Stimulated activated CD4-positive, alpha-beta T cell treated with anti-CD3 and anti-CD28 coated beads, TNF-alpha, amount 100 ng/mL, for 24 hours (primary cell): ENCODE data around the gene AUTS2.

Source experiments
- DNase-seq, 3 experiments: peaks; one replicate each; pipeline ENCODE4 v3.0.0-alpha.2; 2020; ENCODE audit warnings: low read depth in 3 of 3

Gene AUTS2

GRCh38 chr7:70410134-70410750, 812.0 kb downstream of the AUTS2 start:
- DNase-seq, result no peak

- DNase-seq, result no peak
Observed at GRCh38 chr7:70414368-70414767, 816.1 kb downstream of the AUTS2 start.

DNA sequence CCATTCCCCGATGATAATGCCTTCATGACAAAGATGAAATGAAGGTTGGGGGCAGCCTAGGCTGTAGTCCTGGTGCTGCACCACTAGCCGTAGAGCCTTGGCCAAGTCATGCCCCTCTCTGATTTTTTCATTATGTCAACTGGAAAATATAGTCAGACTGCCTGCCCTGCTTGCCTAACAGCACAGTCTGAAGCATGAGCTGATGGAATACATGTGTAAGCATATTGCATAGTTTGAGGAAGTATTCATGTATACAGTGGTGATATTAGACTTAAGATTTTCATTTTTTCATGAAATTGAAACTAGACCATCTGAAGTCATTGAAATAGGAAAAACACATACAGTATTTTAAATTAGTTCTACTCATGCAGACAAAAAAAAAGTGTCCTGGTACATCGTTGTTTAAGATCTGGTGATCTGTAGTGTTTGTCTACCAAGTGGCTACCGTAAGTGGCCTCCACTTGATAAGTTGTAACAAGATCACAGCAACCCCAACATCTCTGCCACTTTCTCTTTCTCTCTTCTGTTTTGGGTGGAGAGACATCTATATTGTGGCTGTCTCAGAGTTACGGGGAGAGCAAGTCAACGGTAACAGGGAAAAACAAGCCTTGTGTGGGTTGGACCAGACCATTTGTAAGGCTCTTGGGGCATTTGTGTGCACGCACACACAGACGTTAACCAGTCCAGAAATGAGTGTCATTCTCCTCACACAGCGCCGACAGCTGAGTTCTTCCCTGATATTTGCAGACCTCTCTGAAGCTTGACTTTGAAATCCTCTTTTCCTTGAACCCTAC, 817.1 kb downstream of the AUTS2 start:
- no peak for DNase-seq

DNA sequence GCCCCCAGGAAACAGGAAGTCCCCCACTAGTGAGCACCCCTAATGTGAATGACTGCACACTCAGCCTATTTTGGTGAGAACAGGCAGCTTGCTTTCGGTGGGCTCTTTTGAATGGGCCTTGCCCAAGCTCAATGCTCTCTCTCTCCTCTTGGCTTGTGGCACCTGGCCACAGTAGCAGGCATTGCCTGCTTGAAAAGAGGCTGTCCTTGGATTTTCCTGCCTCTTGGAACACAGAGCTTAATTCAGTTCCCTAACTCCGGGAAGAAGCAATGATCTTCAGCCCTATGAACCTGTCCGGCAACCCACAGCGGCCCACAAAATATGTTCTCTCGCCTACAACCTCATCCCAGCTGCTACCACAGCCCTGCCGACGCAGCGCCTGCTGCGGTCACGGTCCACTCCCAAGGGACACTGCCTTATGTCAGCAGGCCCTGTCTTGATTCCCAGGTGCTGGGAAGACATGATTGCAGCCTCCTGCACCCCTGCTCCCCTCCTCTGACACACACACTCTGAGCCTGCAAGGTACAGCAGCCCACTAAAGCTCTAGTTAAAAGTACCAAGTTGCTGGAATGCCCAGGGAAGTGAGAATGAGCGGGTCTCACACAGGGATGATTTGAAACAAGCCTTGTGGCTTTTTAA, 818.2 kb downstream of the AUTS2 start:
- no peak for DNase-seq

- DNase-seq, result no peak
Observed at GRCh38 chr7:70416986-70417655, 818.8 kb downstream of the AUTS2 start.

DNA sequence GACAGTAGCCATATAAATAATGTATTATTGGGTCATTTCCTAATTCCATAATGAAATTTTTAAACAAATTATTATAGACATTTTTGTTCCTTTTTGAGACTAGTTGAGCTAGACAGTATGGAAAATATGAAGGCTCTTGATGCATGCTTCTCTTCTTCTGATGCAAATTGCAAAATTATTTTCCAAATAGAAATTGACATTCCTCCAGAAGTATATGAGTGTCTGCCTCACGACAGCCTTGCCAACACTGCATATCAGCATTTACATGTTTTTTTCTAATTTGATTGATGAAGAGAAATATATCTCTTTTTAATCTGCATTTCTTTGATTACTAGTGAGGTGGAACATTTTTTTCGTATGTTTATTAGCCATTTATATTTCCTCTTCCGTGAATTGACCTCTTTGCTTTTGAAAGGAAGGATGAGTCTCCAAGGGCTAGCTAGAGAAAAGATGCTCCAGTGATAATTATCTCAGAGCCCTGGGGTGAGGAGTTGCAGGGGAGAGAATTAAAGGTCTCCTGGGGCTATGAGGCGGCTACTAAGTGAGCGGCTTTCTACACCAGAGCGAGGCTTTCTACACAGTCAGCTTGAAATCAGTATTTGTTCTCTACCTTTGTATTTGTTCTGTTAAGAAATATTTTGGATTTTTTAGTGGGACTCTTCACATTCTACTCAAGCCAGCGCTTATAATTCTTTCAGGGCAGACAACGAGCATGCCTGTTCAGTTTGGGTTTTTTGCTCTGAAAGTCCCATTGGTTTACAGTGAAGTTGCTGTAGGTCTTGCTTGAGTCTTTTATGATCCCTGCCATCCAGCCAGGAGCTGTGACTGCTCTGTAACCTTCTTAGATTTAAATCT, 821.5 kb downstream of the AUTS2 start:
- no peak for DNase-seq

DNA sequence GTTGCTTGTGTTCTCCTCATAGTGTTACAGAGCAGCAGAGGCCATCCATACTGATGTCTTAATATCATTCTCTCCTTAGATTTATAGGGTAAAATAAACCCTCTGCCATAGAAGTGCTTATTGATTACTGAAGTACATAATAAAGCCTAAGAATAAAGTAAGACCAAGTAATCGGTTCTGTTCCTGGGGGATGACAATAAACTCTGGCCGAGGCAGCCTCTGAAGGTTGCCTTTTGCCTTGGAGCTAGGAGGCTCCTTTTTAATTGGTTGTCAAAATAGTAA, 822.0 kb downstream of the AUTS2 start:
- DNase-seq, result no peak

DNA sequence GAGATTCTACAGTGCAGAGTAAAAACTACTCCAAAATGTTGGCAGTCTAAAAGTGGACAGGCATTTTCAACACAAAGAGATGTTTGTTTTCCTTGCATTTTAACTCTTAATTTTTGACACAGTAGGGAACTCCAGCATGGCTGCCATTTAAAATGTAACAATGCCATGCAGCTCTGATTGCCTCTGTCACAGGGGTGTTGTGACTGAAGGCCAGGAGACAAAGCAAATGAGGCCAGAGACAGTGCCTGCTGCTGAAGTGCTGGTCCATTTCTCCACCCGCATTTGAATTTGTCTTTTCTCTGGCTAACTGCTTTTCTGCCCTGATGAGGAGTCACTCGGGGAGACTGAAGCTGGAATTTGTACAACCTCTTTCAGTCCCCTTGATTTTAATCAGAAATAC, 823.0 kb downstream of the AUTS2 start:
- no peak for DNase-seq

DNA sequence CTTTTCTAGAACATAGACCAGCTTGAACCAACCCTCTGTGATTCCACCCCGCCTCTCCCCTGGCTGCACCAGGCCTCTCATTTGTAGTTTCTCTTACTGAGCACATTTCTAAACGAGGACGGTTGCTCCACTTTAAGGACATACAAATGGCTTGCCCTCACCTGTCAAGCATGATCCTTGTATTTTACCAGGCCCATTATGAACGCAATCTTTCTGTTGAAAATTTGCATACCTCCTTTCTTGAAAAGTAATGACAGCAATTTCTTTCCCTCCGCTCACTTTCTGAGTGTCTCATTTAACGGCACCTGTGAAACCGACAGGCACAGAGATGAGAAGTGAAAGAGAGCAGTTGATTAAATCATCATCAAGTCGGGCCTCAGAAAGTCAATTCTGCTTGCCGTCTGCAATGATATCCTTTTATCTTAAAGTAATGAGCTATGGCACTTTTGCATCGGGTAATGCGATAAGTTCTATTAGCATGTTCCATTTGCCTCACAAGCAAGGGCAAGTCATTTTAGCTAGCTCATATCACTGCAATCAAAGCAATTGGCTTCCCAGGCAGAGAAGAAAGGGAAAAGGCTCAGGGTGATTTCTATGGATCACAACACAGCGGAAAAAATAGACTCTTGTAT, 828.1 kb downstream of the AUTS2 start:
- DNase-seq, result no peak

DNA sequence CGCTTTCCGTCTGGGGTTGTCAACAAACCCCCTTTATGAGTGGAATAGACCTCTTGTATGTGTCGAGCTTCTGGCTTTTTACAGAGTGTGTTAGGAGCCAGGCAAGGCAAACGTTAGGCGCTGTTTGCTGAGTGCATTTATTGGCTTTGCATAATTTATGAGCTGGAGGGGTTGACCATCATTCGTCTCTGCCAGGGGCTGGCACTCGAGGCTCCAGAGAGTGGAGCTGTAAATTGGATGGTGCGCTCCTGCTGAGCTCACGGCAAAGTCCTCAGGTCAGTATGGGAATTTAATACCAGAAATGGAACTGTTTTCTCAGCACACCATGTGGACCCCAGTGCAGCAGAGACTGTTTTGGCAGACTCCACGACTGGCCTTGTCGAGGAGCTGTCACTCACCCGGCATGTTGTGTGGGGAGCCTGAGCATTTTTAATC, 834.3 kb downstream of the AUTS2 start:
- no peak for DNase-seq

- DNase-seq, result no peak
Observed at GRCh38 chr7:70434376-70434775, 836.1 kb downstream of the AUTS2 start.

- no peak for DNase-seq
Observed at GRCh38 chr7:70434821-70435220, 836.5 kb downstream of the AUTS2 start.

DNA sequence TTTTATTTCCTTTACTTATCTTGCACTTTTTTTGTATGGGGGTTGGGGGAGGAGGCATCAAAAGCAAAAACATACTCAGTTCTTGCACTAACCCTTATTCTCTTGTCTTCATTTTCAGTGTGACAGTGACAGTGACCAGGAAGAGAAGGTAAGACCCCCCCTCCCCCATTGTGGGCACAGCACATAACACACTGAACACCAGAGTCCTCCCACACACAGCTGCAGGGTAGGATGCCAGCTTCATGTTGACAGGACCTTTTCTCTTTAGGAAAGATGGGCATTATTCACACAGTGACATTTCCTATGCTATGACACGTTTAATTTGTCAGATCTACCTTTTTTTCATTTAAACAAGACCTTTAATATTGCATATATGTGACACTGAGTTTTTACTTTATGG, 837.4 kb downstream of the AUTS2 start:
- DNase-seq, result no peak

- DNase-seq, result no peak
Observed at GRCh38 chr7:70436790-70437350, 838.6 kb downstream of the AUTS2 start.

DNA sequence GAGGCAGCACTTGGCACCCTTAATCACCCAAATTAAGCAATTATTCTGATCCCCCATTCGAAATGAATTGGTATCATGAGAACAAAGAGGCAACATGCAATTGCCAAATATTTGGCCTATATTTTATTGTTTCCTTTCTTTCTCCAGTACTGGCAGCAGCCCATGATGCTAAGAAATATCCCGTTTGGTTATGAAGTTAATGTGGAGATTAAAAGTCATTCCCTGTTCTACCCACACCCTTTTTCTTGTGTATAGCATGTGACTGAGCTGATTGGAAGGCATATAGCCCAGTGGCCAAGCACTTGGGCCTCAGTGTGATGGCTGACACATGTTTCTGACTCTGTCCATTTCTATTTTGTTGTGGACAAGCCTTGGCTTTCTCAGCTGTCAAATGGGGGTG, 841.4 kb downstream of the AUTS2 start:
- DNase-seq, result no peak

GRCh38 chr7:70446448-70447143, 848.3 kb downstream of the AUTS2 start:
- no peak for DNase-seq

GRCh38 chr7:70448312-70448906, 850.1 kb downstream of the AUTS2 start:
- DNase-seq, result no peak

DNA sequence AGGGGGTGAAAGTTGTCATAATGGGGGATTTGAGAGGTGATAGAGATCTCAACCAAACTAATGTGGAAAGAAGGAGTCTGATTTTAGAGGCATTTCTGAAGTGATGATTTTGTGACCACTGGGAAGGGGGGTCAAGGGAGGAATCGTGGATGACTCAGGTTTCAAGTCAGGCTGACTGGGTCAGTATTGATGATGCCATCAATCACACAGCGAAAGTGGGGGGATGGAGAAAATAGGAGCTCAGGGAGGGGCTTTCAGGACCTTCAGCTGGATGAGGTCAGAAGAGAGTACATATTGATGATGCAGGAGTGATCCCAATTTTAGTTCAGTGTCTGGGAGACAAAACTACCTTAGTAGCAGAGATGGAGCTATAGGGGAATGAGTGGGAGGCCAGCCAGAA, 852.5 kb downstream of the AUTS2 start:
- DNase-seq, result no peak

DNA sequence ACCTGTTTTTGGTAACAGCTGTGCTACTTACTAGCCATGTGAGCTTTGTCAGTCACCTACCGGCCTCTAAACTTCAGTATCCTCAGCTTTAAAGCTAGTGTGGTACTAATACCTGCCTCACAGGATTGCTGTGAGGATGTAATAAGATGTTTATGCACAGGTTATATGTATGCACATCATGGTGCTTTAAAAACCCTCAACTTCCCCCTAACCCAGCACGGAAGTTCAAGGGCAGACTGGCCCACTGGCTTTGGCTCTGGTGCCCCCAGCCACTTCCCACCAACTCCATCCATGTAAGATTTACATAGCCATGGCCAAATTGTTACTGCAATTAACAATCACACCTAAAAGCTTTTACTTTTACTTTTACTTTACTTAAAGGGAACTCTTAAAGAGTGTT, 857.6 kb downstream of the AUTS2 start:
- DNase-seq, result no peak

DNA sequence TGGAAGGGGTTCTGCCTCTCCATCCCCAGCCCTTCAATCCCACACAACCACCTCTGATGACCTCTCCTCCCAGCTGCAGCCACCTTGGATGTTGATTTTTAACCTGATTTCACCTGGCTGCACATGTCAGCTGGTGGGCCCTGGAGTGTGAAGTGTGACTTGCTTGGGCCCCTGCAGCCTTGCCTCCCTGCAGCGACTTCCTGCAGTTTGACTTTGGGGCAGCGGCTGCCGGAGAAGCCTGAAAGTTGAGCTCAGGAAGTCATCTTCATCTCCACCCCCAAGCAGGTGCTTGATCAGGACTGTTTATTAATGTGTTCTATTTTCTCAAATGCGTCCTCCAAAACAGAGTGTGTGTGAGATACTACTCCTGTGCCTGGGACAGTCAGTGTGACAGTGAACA, 858.4 kb downstream of the AUTS2 start:
- DNase-seq, result no peak
